Natural killer cell (primary cell): ENCODE results near the gene HORMAD2. TPM values are rescaled to one million over a fixed set of nuclear protein-coding genes. Genes with fewer than 3 reads are reported as not detected.

Experiments
- ATAC-seq, 3 donors: fragments of 150-1000 bp in 2 of 3; fragments of 200-7000 bp in 1 of 3; cut with Tn5 transposase; 1 replicate in 1 of 3; 2 replicates in 2 of 3; pipeline ENCODE4 v1.10.0; 2021; ENCODE audit warnings: mild to moderate bottlenecking in 2 of 3, moderate library complexity in 2 of 3
- DNase-seq, 2 donors: peaks; one replicate each; pipeline versions ENCODE4 v3.0.0 to v3.0.0-alpha.2; 2013 to 2021; ENCODE audit warnings: mixed read lengths in 1 of 2
- H3K27ac ChIP-seq: one replicate; pipeline ENCODE4 v1.5.1; 2013; ENCODE audit warnings: mild to moderate bottlenecking, low read length
- H3K27me3 ChIP-seq: one replicate; pipeline ENCODE4 v1.6.1; 2013; ENCODE audit warnings: low read length; ENCODE audit not compliant: control insufficient read depth, insufficient read depth
- H3K36me3 ChIP-seq: one replicate; pipeline ENCODE4 v1.6.1; 2013; ENCODE audit warnings: low read length; ENCODE audit not compliant: control insufficient read depth, insufficient read depth
- H3K4me1 ChIP-seq: one replicate; pipeline ENCODE4 v1.6.1; 2013; ENCODE audit warnings: low read length; ENCODE audit not compliant: control insufficient read depth, insufficient read depth
- H3K4me3 ChIP-seq: one replicate; pipeline ENCODE4 v1.5.1; 2013; ENCODE audit warnings: low read length
- H3K9me3 ChIP-seq: one replicate; pipeline ENCODE4 v1.6.1; 2013; ENCODE audit warnings: low read length; ENCODE audit not compliant: control insufficient read depth, insufficient read depth
- H3K27ac Mint-ChIP-seq, 2 donors: one replicate each; pipeline ENCODE4 v1.8.0; 2022; ENCODE audit warnings: mild to moderate bottlenecking in 2 of 2, mixed read lengths in 2 of 2, moderate library complexity in 1 of 2
- H3K27me3 Mint-ChIP-seq, 2 donors: one replicate each; pipeline ENCODE4 v1.8.0; 2022; ENCODE audit warnings: low read depth in 2 of 2, mixed read lengths in 2 of 2
- H3K36me3 Mint-ChIP-seq: one replicate; pipeline ENCODE4 v1.8.0; 2022; ENCODE audit warnings: mixed read lengths
- H3K4me1 Mint-ChIP-seq, 2 donors: one replicate each; pipeline ENCODE4 v1.8.0; 2022; ENCODE audit warnings: mixed read lengths in 2 of 2
- H3K4me3 Mint-ChIP-seq: one replicate; pipeline ENCODE4 v1.8.0; 2022; ENCODE audit warnings: mild to moderate bottlenecking, moderate library complexity, mixed read lengths
- H3K9me3 Mint-ChIP-seq, 2 donors: one replicate each; pipeline ENCODE4 v1.8.0; 2022; ENCODE audit warnings: mixed read lengths in 2 of 2
- WGBS: methylation state at CpG from one replicate; pipeline ENCODE4 v1.1.7; 2013; ENCODE audit warnings: missing lambda C conversion rate; ENCODE audit not compliant: insufficient coverage; 5-methylcytosine and 5-hydroxymethylcytosine counted together
- intact Hi-C: fragments of 100-400 bp; cut with micrococcal nuclease; formaldehyde crosslinking; loops from one replicate; pipeline ENCODE4 v1.14.2; 2022
- total RNA-seq, 4 donors: library from RNA; stranded (reverse); fragments of 120-200 nt in 1 of 4; gene quantifications; one replicate each; pipeline versions ENCODE4 v1.2.3 to v1.2.4, GENCODE V29; 2013 to 2022
- TF ChIP-seq, protein P1 (sequence below): fragments of 200-600 bp; IDR thresholded peaks from one replicate; pipeline ENCODE4 v1.8.0; 2022; ENCODE audit warnings: antibody characterized with exemption

Gene HORMAD2
- total RNA-seq, 3 donors from 2014 or later (not counting 1 experiment from before 2014, with no cell fraction given), result not detected

DNA sequence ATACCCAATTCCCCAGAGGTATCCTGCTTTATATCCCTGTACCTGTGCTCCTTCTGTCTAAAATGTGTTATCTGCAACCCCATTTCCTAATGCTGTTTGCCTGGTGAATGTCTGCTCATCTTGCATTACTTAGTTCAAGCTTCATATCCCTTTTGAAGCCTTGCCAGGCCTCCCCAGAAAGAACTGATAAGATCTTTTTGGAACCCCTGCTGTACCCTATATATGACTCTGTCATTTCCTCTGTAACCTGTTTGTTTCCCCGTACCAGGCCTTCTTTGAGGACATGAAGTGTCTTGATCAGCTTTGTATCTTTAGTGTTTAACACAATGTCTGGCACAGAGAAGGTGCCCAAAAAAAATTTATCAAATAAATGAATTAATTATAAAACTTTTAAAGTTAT lies 88.7 kb downstream of the HORMAD2 start:
- DNase-seq (peak in 1 of 2 donors; percentile 41), ATAC-seq (no peak)
- WGBS, result no CpG with 5 or more reads among the region's 1 CpG
- no peaks in the 10 kb centered on the region for H3K9me3 Mint-ChIP-seq
- no peak overlapping the region for H3K4me3 ChIP-seq
- H3K27me3 ChIP-seq, result no peaks in the 10 kb centered on the region
- intact Hi-C loops, result no loop called here
- TF ChIP-seq, protein P1, sequence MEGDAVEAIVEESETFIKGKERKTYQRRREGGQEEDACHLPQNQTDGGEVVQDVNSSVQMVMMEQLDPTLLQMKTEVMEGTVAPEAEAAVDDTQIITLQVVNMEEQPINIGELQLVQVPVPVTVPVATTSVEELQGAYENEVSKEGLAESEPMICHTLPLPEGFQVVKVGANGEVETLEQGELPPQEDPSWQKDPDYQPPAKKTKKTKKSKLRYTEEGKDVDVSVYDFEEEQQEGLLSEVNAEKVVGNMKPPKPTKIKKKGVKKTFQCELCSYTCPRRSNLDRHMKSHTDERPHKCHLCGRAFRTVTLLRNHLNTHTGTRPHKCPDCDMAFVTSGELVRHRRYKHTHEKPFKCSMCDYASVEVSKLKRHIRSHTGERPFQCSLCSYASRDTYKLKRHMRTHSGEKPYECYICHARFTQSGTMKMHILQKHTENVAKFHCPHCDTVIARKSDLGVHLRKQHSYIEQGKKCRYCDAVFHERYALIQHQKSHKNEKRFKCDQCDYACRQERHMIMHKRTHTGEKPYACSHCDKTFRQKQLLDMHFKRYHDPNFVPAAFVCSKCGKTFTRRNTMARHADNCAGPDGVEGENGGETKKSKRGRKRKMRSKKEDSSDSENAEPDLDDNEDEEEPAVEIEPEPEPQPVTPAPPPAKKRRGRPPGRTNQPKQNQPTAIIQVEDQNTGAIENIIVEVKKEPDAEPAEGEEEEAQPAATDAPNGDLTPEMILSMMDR, result no peak
- H3K27me3 Mint-ChIP-seq, result no peaks in the 10 kb centered on the region
- H3K36me3 ChIP-seq, result no peaks in the 10 kb centered on the region
- H3K36me3 Mint-ChIP-seq, result no peaks in the 10 kb centered on the region
- no peak overlapping the region for H3K27ac Mint-ChIP-seq
- H3K4me1 ChIP-seq, result no peaks in the 10 kb centered on the region
- H3K4me1 Mint-ChIP-seq, result no peaks in the 10 kb centered on the region
- H3K4me3 Mint-ChIP-seq, result no peak overlapping the region
- H3K27ac ChIP-seq, result no peak overlapping the region
- no peaks in the 10 kb centered on the region for H3K9me3 ChIP-seq

DNA sequence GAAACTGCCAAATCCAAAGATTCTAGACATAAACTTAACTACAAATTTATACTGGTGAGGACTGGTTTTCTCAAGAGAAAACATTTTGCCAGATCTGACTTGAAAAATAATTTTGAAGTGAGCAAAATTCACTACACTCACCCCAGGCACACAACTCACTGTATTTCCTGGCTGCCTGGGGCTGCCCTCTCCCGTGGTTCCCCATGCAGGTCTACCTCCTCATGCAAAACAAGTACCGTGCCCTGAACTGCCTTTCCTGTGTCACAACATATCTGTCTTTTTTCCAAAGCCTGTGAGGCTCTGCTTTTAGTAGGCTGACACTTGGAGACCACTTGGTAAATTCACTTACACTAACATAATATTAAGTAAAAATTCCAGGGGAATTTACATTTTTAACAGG lies 89.9 kb downstream of the HORMAD2 start:
- Mint-ChIP-seq H3K4me1 (no peaks in the 10 kb centered on the region), H3K9me3 (no peaks in the 10 kb centered on the region), H3K27me3 (no peaks in the 10 kb centered on the region), H3K36me3 (no peaks in the 10 kb centered on the region), H3K4me3 (no peak overlapping the region), H3K27ac (no peak overlapping the region)
- TF ChIP-seq, protein P1, result no peak
- WGBS, result 6% methylated on average over 2 of the region's 2 CpGs
- intact Hi-C loops, result no loop called here
- Histone ChIP-seq H3K9me3 (no peaks in the 10 kb centered on the region), H3K36me3 (no peaks in the 10 kb centered on the region), H3K4me3 (no peak overlapping the region), H3K27ac (no peak overlapping the region), H3K4me1 (no peaks in the 10 kb centered on the region), H3K27me3 (no peaks in the 10 kb centered on the region)
- ATAC-seq (no peak), DNase-seq (peak in 1 of 2 donors; percentile 20)

DNA sequence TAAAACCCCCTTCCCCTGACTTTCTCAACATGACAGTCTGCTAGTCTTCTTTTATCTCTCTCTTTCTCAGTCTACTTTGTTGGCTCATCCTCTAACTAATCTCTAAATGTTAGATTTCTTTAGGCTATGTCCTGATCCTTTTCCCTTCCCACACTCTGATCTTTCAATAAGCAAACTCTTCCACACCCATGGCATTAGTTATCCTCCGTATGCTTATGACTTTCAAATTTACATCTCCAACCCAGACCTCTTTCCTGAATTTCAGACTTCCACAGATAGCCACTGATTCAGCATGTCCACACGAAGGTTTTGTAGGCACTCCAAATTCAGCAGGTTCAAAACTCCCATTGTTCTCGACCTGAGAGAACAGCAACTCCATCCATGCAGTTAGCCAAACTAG lies 90.7 kb downstream of the HORMAD2 start:
- ATAC-seq (no peak), DNase-seq (no peak)
- no peaks in the 10 kb centered on the region for H3K4me1 ChIP-seq
- no peaks in the 10 kb centered on the region for H3K4me1 Mint-ChIP-seq
- H3K4me3 ChIP-seq, result no peak overlapping the region
- no peak overlapping the region for H3K27ac Mint-ChIP-seq
- H3K4me3 Mint-ChIP-seq, result no peak overlapping the region
- TF ChIP-seq, protein P1, result no peak
- H3K36me3 ChIP-seq, result no peaks in the 10 kb centered on the region
- H3K27me3 ChIP-seq, result no peaks in the 10 kb centered on the region
- no peaks in the 10 kb centered on the region for H3K9me3 Mint-ChIP-seq
- H3K9me3 ChIP-seq, result no peaks in the 10 kb centered on the region
- intact Hi-C loops, result no loop called here
- no peak overlapping the region for H3K27ac ChIP-seq
- no peaks in the 10 kb centered on the region for H3K36me3 Mint-ChIP-seq
- H3K27me3 Mint-ChIP-seq, result no peaks in the 10 kb centered on the region
- 83% methylated on average over 3 of the region's 3 CpGs for WGBS

DNA sequence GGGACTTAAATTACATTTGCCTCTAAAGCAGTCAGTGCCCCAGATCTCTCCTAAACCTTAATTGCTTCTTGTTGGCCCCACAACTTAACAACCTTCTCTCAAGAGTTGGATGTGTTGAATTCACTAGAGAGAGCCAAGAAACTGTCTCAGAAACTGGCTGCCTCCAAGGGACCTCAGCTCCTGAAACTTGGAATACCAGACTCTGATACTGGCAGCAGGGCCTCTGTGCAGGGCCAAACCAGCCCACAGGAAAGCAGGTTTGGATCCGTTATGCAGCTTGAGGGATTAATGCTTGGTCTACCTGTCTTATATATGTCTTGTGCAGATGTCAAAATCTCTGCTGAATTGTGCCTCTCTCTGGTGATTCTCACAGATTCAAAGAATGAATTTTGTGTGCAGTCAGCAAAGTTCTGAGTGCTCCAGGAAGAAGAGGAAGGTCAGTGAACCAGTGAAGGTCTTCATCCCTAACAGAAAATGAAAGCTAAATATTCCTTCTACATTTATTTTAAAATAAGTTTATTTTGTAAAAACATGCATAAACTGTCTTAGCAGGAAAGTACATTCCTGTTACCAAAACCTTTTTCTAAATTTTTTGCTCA lies 95.5 kb downstream of the HORMAD2 start:
- no peaks in the 10 kb centered on the region for H3K27me3 Mint-ChIP-seq
- intact Hi-C loops, result no loop called here

More for the DNA sequence above, 95.5 kb downstream of the HORMAD2 start:
- H3K36me3 ChIP-seq, result no peaks in the 10 kb centered on the region
- H3K4me1 ChIP-seq, result peaks cover 7% of the 10 kb centered on the region
- no peaks in the 10 kb centered on the region for H3K9me3 ChIP-seq
- 78% methylated on average over 1 of the region's 1 CpG for WGBS
- Mint-ChIP-seq H3K36me3 (no peaks in the 10 kb centered on the region), H3K9me3 (no peaks in the 10 kb centered on the region), H3K27ac (no peak overlapping the region), H3K4me3 (no peak overlapping the region), H3K4me1 (no peaks in the 10 kb centered on the region)
- no peaks in the 10 kb centered on the region for H3K27me3 ChIP-seq
- TF ChIP-seq, protein P1, result no peak
- ATAC-seq (no peak), DNase-seq (no peak)
- no peak overlapping the region for H3K4me3 ChIP-seq
- no peak overlapping the region for H3K27ac ChIP-seq
